ENCODE results near the gene FAM204A. TPM values are rescaled to one million over a fixed set of nuclear protein-coding genes. Genes with fewer than 3 reads are reported as not detected.

Gene FAM204A
- total RNA-seq, 1 donor from 2014 or later: 60.2 TPM

DNA sequence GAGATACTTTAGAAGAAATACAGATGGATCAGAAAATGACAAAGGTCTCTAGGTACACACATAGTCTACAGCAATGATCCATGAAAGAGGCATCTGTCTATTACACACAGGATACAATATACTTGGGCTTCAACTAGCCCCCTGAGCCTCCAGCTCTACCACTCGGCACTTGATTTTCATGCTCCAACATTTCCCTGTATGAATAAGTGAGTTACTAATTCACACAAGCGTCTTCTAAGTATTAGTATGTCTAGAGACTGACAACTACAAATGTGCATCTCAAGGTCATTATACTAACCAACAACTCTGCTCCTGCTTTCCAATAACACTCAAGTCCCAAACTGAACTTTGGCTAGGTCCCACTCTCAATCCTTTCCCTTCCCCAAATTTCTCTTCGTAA, 8.3 kb downstream of the FAM204A start:
- FAIRE-seq (no peak), DNase-seq (ENCODE audit: low read depth) (no peak)
- H3K9me3 ChIP-seq (ENCODE audit: insufficient read depth, low read depth, low read length): no peaks in the 10 kb centered on the region
- no peak overlapping the region for H3K4me3 ChIP-seq (ENCODE audit: insufficient read depth, low read depth, low read length)
- H3K9ac ChIP-seq (ENCODE audit: low read length): no peak overlapping the region
- TF ChIP-seq EZH2 (IDR thresholded peaks at IDR 0.05; ENCODE audit: insufficient read depth, low read length): no peak
- TF ChIP-seq, protein P1, sequence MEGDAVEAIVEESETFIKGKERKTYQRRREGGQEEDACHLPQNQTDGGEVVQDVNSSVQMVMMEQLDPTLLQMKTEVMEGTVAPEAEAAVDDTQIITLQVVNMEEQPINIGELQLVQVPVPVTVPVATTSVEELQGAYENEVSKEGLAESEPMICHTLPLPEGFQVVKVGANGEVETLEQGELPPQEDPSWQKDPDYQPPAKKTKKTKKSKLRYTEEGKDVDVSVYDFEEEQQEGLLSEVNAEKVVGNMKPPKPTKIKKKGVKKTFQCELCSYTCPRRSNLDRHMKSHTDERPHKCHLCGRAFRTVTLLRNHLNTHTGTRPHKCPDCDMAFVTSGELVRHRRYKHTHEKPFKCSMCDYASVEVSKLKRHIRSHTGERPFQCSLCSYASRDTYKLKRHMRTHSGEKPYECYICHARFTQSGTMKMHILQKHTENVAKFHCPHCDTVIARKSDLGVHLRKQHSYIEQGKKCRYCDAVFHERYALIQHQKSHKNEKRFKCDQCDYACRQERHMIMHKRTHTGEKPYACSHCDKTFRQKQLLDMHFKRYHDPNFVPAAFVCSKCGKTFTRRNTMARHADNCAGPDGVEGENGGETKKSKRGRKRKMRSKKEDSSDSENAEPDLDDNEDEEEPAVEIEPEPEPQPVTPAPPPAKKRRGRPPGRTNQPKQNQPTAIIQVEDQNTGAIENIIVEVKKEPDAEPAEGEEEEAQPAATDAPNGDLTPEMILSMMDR (IDR thresholded peaks at IDR 0.05; ENCODE audit: insufficient read depth, low read depth, low read length): no peak
- H2AFZ ChIP-seq (ENCODE audit: low read depth, low read length): no peak overlapping the region
- H3K4me2 ChIP-seq (ENCODE audit: low read length): no peak overlapping the region
- H3K27me3 Mint-ChIP-seq (ENCODE audit: low read depth, unreplicated experiment): no peaks in the 10 kb centered on the region
- peaks cover 22% of the 10 kb centered on the region for H3K79me2 ChIP-seq (ENCODE audit: insufficient read depth, low read length)
- H3K36me3 ChIP-seq (ENCODE audit: insufficient read depth, low read length): peaks cover 15% of the 10 kb centered on the region
- H3K36me3 Mint-ChIP-seq (ENCODE audit: low read depth, unreplicated experiment): peaks cover 2% of the 10 kb centered on the region
- no peak overlapping the region for H3K27ac ChIP-seq (ENCODE audit: low read depth, low read length)
- no peaks in the 10 kb centered on the region for H3K4me1 ChIP-seq (ENCODE audit: insufficient read depth, low read length)
- H3K9me3 Mint-ChIP-seq (ENCODE audit: unreplicated experiment): no peaks in the 10 kb centered on the region
- H3K27me3 ChIP-seq (ENCODE audit: insufficient read depth, low read length): no peaks in the 10 kb centered on the region
- peaks cover 33% of the 10 kb centered on the region for H4K20me1 ChIP-seq (ENCODE audit: insufficient read depth, low read length)
- H3K4me3 Mint-ChIP-seq (ENCODE audit: unreplicated experiment): no peak overlapping the region
- no peak overlapping the region for H3K27ac Mint-ChIP-seq (ENCODE audit: unreplicated experiment)
- H3K4me1 Mint-ChIP-seq (ENCODE audit: low read depth, unreplicated experiment): no peaks in the 10 kb centered on the region

DNA sequence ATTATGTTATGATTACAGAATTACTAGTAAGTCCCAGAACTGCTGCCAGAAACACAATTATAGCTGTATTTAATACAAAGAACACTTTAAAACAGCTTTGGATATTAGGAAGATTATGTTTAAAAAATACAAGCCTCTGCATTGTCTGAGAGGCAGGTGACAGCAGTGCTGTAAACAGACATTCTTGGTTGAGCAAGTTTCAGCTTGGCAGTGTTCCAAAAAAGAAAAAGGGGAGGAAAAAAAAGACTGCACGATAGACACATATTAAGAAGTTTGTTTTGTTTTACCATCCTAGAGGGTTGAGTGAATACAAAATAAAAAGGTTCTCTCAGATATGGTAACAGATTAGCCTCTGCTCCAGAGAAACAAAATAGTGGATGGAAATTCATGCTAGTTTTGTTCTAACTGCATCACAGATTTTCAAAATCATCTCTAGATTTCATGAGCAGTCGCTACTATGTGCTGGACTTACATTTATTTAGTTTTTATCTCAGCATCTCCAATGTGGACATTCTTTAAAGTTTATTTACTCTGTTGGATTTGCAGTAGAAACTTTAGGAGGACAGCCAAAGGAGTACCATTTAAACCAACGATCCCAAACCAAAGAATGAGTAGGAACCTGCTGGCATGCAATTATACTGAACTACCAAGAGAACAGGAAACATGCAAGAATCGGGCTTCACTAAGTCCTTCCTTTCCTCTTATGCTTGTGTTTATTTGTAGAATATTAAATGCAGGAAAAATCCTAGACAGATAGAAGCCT, 9.0 kb downstream of the FAM204A start:
- H3K27me3 Mint-ChIP-seq (ENCODE audit: low read depth, unreplicated experiment): no peaks in the 10 kb centered on the region
- H3K27ac Mint-ChIP-seq (ENCODE audit: unreplicated experiment): no peak overlapping the region
- no peak for DNase-seq (ENCODE audit: low read depth)
- no peak overlapping the region for H3K9ac ChIP-seq (ENCODE audit: low read length)
- no peaks in the 10 kb centered on the region for H3K9me3 ChIP-seq (ENCODE audit: insufficient read depth, low read depth, low read length)
- peaks cover 17% of the 10 kb centered on the region for H3K36me3 ChIP-seq (ENCODE audit: insufficient read depth, low read length)
- no peaks in the 10 kb centered on the region for H3K27me3 ChIP-seq (ENCODE audit: insufficient read depth, low read length)
- peaks cover 15% of the 10 kb centered on the region for H3K79me2 ChIP-seq (ENCODE audit: insufficient read depth, low read length)
- H3K4me2 ChIP-seq (ENCODE audit: low read length): no peak overlapping the region
- H2AFZ ChIP-seq (ENCODE audit: low read depth, low read length): no peak overlapping the region
- no peak overlapping the region for H3K4me3 ChIP-seq (ENCODE audit: insufficient read depth, low read depth, low read length)
- peaks cover 3% of the 10 kb centered on the region for H3K36me3 Mint-ChIP-seq (ENCODE audit: low read depth, unreplicated experiment)
- no peak overlapping the region for H3K4me3 Mint-ChIP-seq (ENCODE audit: unreplicated experiment)
- H3K4me1 Mint-ChIP-seq (ENCODE audit: low read depth, unreplicated experiment): no peaks in the 10 kb centered on the region
- H3K9me3 Mint-ChIP-seq (ENCODE audit: unreplicated experiment): no peaks in the 10 kb centered on the region
- H3K27ac ChIP-seq (ENCODE audit: low read depth, low read length): no peak overlapping the region
- TF ChIP-seq, protein P1 (IDR thresholded peaks at IDR 0.05; ENCODE audit: insufficient read depth, low read depth, low read length): no peak
- TF ChIP-seq EZH2 (IDR thresholded peaks at IDR 0.05; ENCODE audit: insufficient read depth, low read length): no peak
- no peaks in the 10 kb centered on the region for H3K4me1 ChIP-seq (ENCODE audit: insufficient read depth, low read length)
- FAIRE-seq: no peak
- H4K20me1 ChIP-seq (ENCODE audit: insufficient read depth, low read length): peaks cover 27% of the 10 kb centered on the region

DNA sequence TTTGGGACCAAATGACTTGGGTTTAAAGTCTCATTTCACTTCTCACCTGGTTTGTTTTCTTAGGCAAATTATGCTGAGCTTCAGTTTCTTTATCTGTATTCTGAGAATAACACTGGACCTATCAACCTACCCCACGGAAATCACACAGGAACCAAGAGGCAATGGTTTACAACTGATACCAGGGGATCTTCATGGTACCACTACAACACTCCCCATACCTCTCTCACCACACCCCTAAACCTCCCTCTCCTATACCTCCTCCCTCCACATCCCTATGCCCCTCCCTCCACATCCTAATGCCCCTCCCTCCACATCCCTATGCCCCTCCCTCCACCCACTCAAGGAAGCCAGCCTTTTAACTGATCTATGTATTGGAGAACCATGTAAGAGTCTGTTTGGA, 9.9 kb downstream of the FAM204A start:
- Histone ChIP-seq H3K79me2 (ENCODE audit: insufficient read depth, low read length) (peaks cover 7% of the 10 kb centered on the region), H3K9ac (ENCODE audit: low read length) (no peak overlapping the region), H3K9me3 (ENCODE audit: insufficient read depth, low read depth, low read length) (no peaks in the 10 kb centered on the region), H3K36me3 (ENCODE audit: insufficient read depth, low read length) (peaks cover 25% of the 10 kb centered on the region), H4K20me1 (ENCODE audit: insufficient read depth, low read length) (peaks cover 21% of the 10 kb centered on the region), H3K4me1 (ENCODE audit: insufficient read depth, low read length) (no peaks in the 10 kb centered on the region), H3K27me3 (ENCODE audit: insufficient read depth, low read length) (no peaks in the 10 kb centered on the region), H2AFZ (ENCODE audit: low read depth, low read length) (no peak overlapping the region), H3K4me3 (ENCODE audit: insufficient read depth, low read depth, low read length) (no peak overlapping the region), H3K27ac (ENCODE audit: low read depth, low read length) (no peak overlapping the region), H3K4me2 (ENCODE audit: low read length) (no peak overlapping the region)
- H3K36me3 Mint-ChIP-seq (ENCODE audit: low read depth, unreplicated experiment): peaks cover 5% of the 10 kb centered on the region
- H3K4me3 Mint-ChIP-seq (ENCODE audit: unreplicated experiment): no peak overlapping the region
- H3K27me3 Mint-ChIP-seq (ENCODE audit: low read depth, unreplicated experiment): no peaks in the 10 kb centered on the region
- FAIRE-seq: no peak
- no peak overlapping the region for H3K27ac Mint-ChIP-seq (ENCODE audit: unreplicated experiment)
- H3K9me3 Mint-ChIP-seq (ENCODE audit: unreplicated experiment): no peaks in the 10 kb centered on the region
- TF ChIP-seq, protein P1 (IDR thresholded peaks at IDR 0.05; ENCODE audit: insufficient read depth, low read depth, low read length): no peak
- TF ChIP-seq EZH2 (IDR thresholded peaks at IDR 0.05; ENCODE audit: insufficient read depth, low read length): no peak
- DNase-seq (ENCODE audit: low read depth): no peak
- no peaks in the 10 kb centered on the region for H3K4me1 Mint-ChIP-seq (ENCODE audit: low read depth, unreplicated experiment)

Measured in astrocyte (in vitro differentiated cells and primary cell).